ENCODE data around the gene PLEKHA7.
A peak's percentile ranks its signal among the peaks of the same experiment; 100 is the strongest.
"Not testable (repeated sequence)": the region's sequence is repeated elsewhere in the genome, so short reads cannot be mapped to it uniquely, and the experiment has no call there.

Gene PLEKHA7

DNA sequence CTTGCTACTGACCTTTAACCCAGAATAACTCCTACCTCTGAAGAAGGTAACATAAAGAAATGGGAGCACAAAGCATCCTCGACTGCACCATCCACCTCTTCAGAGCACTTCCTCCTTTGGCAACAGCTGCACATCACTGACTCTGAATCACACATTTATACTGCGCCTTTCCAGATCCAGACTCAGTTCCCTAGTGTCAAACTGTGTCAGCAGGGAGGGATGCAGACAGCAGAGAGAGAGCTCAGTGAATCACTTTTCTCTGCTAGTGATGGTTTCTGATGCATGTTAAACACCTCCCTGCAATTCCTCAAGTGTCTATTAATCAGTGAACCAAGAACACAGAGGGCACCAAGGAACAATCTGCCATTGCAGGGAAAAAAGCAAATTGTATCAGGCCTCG is 118.9 kb downstream of the PLEKHA7 start:
- DNase-seq (ENCODE audit: extremely low read depth, low read depth), result no peak
- TF ChIP-seq, protein P1, sequence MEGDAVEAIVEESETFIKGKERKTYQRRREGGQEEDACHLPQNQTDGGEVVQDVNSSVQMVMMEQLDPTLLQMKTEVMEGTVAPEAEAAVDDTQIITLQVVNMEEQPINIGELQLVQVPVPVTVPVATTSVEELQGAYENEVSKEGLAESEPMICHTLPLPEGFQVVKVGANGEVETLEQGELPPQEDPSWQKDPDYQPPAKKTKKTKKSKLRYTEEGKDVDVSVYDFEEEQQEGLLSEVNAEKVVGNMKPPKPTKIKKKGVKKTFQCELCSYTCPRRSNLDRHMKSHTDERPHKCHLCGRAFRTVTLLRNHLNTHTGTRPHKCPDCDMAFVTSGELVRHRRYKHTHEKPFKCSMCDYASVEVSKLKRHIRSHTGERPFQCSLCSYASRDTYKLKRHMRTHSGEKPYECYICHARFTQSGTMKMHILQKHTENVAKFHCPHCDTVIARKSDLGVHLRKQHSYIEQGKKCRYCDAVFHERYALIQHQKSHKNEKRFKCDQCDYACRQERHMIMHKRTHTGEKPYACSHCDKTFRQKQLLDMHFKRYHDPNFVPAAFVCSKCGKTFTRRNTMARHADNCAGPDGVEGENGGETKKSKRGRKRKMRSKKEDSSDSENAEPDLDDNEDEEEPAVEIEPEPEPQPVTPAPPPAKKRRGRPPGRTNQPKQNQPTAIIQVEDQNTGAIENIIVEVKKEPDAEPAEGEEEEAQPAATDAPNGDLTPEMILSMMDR (IDR thresholded peaks at IDR 0.05; ENCODE audit: low read depth, low read length), result no peak

DNA sequence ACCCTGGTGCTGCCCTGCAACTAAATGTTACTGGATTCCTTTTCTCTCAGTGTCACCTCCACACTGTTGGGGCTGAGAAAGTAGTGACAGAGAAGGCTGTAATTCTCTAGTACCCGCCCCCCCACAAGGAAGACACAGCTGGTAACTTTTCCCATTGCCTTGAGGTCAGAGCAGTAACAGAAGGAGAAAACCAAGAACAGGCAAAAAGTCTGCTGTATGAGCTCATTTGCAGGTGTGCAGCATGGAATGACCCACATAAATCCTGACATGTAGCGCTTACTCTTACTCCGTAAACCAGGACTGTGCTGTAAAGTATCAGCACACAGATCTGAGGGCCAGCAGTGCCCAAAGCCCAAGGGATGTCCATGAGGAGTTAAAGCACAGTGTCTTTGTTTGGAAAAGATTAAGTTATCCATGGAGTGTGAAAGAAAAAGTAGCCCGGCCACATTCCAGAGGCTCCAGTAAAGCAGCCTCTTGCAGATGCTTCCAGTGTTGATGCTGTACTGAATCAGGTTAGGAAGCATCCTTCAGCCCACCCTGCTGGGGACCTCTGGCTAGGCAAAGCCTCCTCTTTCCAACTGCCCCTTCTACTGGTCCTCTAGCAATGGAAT is 120.7 kb downstream of the PLEKHA7 start:
- DNase-seq (ENCODE audit: extremely low read depth, low read depth), result no peak
- TF ChIP-seq, protein P1 (IDR thresholded peaks at IDR 0.05; ENCODE audit: low read depth, low read length), result no peak

DNA sequence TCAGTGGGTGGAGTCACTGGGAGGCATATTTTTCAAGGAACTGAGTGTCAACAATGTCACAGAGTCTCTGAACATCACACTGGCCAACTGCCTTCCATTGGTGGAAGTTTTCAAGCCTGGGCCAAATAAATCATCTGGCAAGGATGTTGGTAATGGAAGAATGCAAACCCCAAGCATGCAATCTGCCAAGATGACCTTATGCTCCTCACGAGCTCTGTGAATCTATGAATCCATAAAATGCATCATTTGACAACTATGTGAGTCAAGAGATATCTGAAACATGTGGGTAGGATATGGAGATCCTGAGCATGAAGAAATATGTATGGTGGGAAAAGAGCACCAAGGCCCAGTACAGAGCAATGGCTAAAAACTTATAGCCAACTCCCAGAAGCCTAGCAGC is 122.2 kb downstream of the PLEKHA7 start:
- TF ChIP-seq, protein P1 (IDR thresholded peaks at IDR 0.05; ENCODE audit: low read depth, low read length), result no peak
- peak; percentile 25 for DNase-seq (ENCODE audit: extremely low read depth, low read depth)

DNA sequence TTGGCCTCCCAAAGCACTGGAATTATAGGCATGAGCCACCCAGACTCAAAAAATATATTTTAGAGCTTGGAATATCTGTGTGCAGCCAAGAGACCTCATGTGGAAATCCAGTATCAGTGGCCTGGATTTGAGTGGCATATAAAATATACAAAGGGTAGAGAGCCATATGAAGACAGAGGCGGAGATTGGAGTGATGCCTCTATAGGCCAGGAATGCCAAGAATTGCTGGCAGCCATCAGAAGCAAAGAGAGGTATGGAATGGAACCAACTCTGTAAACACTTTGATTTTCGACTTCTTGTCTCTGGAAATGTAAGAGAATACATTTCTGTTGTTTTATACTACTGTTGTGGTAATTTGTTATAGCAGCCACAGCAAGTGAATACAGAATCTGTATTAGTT is 123.0 kb downstream of the PLEKHA7 start:
- TF ChIP-seq, protein P1 (IDR thresholded peaks at IDR 0.05; ENCODE audit: low read depth, low read length), result no peak
- DNase-seq (ENCODE audit: extremely low read depth, low read depth), result no peak

DNA sequence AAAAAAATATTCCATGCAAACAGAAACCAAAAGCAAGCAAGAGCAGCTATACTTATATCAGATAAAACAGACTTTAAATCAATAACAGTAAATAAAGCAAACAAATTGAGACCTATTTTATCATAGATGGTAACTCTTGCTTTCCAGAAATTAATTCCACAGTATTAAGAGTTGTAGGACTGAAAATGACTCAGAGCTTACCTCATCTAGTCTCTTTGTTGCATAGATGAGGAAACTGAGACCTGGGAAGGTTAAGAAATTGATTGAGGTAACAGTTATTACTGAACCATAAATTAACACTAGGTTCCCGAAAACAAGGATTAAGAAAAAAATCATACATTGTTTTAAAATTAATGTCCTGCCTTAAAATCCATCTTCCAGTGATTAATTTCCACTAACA is 123.8 kb downstream of the PLEKHA7 start:
- no peak for DNase-seq (ENCODE audit: extremely low read depth, low read depth)
- TF ChIP-seq, protein P1 (IDR thresholded peaks at IDR 0.05; ENCODE audit: low read depth, low read length), result no peak

DNA sequence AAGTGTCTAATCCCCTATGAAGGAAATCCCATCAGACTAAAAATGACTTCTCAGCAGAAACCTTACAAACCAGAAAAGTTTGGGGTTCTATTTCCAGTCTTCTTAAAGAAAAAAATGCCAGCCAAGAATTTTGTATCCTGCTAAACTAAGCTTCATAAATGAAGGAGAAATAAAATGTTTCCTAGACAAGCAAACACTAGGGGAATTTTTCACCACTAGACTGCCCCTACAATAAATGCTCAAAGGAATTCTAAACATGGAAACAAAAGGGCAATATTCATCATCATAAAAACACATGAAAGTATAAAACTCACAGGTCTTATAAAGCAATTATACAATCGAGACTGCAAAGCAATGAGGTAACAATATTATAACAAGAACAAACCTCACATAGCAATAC is 124.3 kb downstream of the PLEKHA7 start:
- no peak for DNase-seq (ENCODE audit: extremely low read depth, low read depth)
- TF ChIP-seq, protein P1 (IDR thresholded peaks at IDR 0.05; ENCODE audit: low read depth, low read length), result no peak

DNA sequence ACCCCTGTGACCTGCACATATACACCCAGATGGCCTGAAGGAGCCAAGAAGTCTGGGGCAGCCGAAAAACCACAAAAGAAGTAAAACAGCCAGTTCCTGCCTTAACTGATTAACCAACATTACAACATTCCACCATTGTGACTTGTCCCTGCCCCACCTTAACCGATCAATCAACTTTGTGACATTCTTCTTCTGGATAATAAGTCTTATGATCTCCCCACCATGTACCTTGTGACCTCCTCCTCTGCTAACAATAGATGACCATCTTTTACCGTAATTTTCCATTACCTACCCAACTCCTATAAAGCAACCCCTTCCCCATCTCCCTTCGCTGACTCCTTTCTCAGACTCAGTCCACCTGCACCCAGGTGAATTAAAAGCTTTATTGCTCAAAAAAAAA is 125.2 kb downstream of the PLEKHA7 start:
- DNase-seq (ENCODE audit: extremely low read depth, low read depth), result not testable (repeated sequence)

DNA sequence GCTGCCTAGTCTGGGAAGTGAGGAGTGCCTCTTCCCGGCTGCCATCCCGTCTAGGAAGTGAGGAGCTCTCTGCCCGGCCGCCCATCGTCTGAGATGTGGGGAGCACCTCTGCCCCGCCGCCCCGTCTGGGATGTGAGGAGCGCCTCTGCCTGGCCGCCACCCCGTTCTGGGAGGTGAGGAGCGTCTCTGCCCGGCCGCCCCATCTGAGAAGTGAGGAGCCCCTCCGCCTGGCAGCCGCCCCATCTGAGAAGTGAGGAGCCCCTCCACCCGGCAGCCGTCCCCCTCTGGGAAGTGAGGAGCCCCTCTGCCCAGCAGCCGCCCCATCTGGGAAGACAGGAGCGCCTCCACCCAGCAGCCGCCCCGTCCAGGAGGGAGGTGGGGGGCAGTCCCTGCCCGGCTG is 126.3 kb downstream of the PLEKHA7 start:
- DNase-seq (ENCODE audit: extremely low read depth, low read depth), result not testable (repeated sequence)
